GM19023 (cell line): ENCODE results near the gene SAG.
"Not testable (repeated sequence)": the region's sequence is repeated elsewhere in the genome, so short reads cannot be mapped to it uniquely, and the experiment has no call there.

Experiments used
- ATAC-seq: cut with Tn5 transposase; IDR thresholded peaks from one replicate; pipeline ENCODE4 v1.9.1; 2021; ENCODE audit warnings: mild to moderate bottlenecking, moderate library complexity; ENCODE audit not compliant: unreplicated experiment

SAG gene

GRCh38 chr2:233374776-233375175, 67.2 kb downstream of the SAG start:
- ATAC-seq: not testable (repeated sequence)

DNA sequence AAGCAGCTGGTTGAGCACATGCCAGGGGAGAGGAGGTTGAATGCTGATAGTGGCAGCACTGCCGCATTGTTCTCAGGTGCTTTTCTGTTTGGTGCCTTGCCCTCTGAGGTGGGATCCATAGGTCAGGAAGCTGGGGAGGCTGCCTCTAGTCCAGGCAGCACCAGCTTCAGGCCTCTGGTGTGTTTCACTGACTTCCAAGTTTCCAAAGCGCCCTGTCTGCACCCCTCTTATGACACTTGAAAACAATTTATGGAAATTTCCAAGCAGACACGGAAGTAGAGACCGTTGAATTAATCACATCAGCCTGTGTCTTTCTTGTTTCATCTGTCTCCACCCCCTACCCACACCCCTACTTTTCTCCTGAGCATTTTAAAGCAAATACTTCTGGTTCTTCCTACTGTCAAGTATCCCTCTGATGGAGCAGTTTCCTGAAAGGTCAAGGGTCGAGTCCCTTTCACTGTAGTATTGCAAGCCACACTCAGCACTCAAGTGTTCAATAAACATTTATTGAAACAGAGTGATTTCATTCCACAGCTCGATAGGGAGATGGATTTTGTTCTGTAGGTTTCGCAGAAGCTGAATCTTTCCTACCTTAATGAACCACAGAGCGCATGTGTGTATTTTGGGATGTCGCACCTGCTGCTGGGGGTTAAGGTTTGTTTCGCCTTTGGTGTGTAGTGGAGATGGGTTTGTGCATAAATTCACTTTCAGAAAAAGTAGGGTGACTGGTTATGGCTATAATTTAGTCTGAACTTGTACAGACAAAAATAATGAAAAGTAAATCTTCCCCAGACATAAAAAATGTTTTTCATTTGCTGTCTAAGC, 68.1 kb downstream of the SAG start:
- peak; percentile 54 for ATAC-seq

DNA sequence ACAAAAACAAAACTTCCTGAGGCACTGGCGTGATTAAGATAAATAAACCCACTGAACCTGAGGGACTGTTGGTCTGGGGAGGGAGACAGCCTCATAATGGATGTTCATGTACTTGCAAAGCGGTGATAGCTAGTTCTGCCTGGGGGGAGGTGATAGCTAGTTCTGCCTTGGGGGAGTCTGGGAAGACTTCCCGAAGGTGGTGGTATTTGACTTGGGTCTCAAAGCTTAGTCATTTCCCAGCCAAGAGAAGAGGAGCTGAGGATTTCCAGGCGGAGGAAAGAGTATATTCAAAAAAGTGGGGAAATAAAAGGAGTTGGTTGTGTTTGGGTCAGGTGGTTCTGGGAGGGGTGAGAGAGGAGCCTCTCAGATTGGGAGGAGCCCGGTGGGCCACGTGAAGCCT, 71.4 kb downstream of the SAG start:
- ATAC-seq: no peak

DNA sequence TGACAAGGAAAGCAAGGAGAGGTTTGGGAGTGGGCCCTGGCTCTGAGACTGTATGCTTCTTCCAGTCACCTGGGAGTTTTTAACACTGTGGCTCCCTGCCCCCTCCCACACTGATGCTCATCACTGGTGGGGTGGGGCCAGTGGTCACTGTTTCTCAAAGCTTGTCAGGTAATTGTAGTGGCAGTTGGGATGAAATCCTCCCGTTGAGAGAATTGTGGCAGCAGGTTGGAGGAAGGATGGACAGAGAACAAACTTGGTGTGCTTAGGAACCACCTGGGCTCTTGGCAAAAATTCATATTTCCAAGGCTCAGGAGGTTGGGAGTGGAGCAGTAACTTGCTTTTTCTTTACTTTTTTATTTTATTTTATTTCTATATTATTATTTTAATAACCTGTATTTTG, 71.8 kb downstream of the SAG start:
- ATAC-seq: no peak

DNA sequence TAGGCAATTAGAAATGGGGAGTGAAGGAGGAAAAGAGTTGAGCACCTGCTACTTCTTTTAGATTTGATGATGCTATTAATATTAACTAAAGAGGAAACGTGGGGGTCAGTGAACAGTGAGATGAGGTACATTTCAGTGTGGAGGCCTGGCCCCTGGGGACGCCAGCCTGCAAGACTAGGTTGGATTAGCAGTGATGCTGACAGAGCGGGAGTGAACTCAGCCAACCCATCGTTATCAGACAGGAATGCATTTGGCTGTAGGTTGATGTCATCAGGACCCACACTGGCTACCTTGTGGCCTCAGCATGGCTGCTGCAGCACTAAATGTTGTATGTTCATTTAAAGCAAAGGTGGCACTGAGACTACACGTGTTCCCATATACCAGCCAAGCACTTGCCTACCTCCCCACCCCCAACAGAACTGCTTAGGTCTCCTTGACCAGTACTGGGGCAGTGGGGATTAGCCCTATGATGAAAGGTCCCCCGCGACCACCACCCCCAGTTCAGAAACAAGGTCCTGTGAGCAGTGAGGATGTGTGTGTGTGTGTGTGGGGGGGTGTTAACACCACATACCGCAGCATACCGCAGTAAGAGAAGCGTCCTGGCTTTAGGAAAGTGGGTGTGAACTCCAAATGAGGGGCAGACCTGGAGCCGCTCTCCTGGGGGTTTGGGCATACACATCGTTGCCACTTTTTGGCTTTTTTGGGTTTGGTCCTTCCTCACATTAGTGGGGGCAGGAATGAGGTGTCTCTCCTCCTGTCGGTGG, 72.7 kb downstream of the SAG start:
- no peak for ATAC-seq

DNA sequence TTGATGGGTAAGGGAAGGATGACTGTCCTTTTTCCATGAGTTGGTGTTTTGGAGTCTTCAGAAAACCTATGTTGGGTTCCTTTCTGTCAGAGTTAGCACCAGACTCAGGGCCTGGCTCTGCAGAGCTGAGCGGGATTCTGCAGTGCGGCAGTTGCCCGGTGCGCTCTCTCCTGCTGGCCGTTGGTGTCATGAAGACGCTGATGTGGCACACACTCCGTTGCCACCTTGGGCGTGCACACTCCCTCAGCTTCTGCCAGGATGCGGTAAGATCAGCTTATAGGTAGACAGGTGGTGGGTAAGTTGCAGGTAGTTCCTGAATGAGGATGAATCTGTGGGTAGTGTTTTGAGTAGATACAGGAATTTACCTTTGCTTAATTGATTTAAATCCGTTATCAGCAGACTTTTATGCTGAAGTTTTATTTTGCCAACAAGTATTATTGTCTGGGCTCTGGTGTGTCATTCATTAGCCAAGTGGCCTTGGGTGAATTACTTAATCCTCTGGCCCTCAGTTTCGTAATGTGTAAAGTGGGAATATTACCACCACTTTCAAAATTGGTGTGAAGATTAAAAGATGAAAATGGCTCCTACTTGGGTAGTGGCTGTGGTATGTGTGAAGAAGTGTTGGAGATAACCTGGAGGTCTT, 73.5 kb downstream of the SAG start:
- no peak for ATAC-seq

DNA sequence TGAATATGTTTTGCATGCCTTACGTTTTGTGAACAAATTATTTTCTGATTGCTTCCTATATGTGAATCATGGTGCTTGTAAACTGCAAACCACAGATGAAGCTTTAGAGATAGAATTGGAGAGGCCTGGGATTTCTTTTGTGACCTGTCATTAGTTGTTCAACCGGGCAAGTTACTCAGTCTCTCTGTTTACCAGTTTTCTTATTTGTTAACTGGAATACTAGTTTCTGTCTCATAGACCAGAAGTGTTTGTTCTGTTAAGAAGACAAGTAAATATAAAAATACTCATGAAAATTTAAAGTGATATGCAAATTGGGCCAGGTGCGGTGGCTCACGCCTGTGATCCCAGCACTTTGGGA, 74.0 kb downstream of the SAG start:
- no peak for ATAC-seq

GRCh38 chr2:233384015-233384414, 76.4 kb downstream of the SAG start:
- no peak for ATAC-seq

DNA sequence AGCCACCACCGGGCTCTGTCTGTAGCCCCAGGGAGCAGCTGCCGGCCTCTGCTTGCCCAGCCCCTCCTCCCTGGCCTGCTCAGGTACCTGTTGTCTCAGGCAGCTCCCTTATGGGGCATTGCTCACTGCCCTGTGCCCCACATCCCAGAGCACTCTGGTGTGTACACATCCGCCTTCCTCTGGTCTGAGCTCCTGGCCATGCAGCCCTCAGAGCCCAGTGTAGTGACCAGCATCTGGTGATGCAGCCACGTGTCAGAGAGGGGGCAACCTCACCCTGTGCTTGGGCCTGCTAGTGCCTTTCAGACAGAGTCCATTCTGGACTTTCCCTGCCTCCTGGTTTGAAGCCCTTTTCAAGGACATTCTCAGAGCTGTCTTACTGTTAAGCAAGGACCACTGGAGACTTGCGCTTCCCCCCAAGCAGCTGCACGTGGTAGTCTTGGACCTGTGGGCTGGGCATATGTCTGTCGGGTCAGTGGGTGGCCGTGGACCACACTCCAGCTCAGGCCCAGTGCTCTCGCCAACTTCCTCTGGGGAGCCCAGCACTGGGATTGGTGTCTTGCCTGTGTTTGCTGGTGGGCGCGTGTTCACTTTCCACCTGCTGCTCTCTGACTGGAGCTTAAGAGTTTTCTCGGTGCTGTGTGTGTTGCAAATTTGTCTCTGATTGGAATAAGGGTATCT, 77.3 kb downstream of the SAG start:
- peak; percentile 19 for ATAC-seq

GRCh38 chr2:233385489-233386044, 78.0 kb downstream of the SAG start:
- peak; percentile 76 for ATAC-seq

DNA sequence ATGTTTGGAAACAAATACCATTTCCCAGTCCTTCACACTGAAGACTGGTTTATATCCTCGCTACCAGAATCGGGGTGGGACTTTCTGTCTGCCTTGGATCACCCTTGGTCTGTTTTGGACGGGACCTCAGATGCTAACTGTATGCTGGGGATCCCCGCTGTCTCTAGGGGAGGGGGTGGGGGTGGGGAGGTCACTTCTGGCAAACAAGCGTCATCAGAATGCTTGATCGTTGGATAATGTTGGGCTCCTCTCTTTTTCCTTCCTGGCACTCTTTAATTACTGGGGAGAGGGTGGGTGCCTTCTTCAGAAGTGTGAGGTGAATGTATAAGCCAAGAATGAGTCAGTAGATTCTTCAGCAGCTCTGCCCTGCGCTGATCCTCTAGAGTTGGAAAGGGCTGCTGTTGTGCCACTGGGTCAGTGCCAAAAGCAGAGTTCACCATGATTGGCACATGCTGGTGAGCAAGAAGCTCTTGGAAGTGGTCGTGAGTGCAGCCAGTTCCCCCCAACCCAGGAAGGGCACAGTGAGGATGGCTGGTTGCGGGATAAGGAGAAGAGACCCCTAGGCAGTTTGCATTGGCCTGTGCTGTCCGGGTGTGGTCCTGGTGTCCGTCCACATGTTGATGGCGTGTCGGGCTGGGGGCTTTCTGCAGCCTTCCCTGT, 78.9 kb downstream of the SAG start:
- ATAC-seq: no peak

- no peak for ATAC-seq
Measured at GRCh38 chr2:233387225-233387624, 79.6 kb downstream of the SAG start.

DNA sequence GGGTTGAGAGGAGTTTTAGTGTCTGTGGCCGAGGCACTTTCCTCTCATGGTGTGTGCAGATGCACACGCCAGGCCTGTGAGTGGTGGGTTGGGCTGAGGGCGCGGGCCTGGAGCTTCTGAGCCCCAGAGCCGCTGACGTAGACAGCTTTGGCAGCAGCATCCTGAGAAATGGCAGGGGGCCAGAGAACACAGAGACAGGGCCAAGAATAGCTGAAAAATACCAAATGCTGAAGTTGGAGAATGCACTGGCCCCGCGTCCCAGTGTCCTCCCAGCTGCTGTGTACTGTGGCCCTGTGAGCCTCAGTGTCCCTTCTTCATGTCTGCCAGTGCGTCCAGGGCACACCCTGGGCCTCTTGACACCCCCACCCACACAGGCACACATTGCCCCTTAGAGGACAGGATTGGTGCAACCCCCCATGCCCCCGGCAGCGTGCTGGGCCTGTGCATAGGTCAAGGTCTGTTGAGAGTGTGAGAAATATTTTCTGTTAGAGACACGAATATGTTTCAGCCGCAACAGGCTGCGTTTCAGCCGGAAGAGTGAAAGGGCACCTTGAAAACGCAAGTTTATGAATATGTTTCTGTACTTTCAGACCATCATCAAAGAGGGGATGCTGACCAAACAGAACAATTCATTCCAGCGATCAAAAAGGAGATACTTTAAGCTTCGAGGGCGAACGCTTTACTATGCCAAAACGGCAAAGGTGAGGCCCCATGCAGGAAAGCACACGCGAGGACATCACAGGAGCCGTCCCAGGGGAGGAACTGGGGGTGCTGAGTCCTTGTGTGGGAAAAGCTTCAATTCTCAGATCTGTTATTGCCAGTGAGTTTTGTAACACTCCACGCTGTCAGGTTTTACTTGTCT, 80.3 kb downstream of the SAG start:
- ATAC-seq: no peak

GRCh38 chr2:233389601-233390125, 82.0 kb downstream of the SAG start:
- no peak for ATAC-seq

- no peak for ATAC-seq
Measured at GRCh38 chr2:233395687-233396086, 88.1 kb downstream of the SAG start.
